HepG2 (cell line): ENCODE measurements around the gene NUP62. TPM values are rescaled to one million over a fixed set of nuclear protein-coding genes. Genes with fewer than 3 reads are reported as not detected.

ENCODE experiments used
- CREB1 ChIP-seq, 2 experiments: fragments of 450-650 bp in 1 of 2; IDR thresholded peaks; 2 replicates each; pipeline ENCODE4 v1.6.1; 2016 to 2017; ENCODE audit warnings: control low read depth in 1 of 2, mild to moderate bottlenecking in 1 of 2, missing compliant biosample characterization in 1 of 2, missing genetic modification characterization in 1 of 2
- DPF2 ChIP-seq: sonication (generic); formaldehyde crosslinking; IDR thresholded peaks from 2 replicates; pipeline ENCODE4 v1.4.0; 2020; ENCODE audit warnings: mild to moderate bottlenecking, low read depth, missing genetic modification reagents, borderline replicate concordance
- FOXP1 ChIP-seq, 2 experiments: fragments of 450-650 bp in 1 of 2; IDR thresholded peaks; 2 replicates each; pipeline ENCODE4 v1.6.1; 2017 to 2018; ENCODE audit warnings: antibody characterized with exemption in 1 of 2
- GZF1 ChIP-seq: sonication (generic); formaldehyde crosslinking; IDR thresholded peaks from 2 replicates; pipeline ENCODE4 v1.5.1; 2020; ENCODE audit warnings: mild to moderate bottlenecking, missing genetic modification reagents
- MTF2 ChIP-seq: sonication (generic); formaldehyde crosslinking; IDR thresholded peaks from 2 replicates; pipeline ENCODE4 v1.5.0; 2020; ENCODE audit warnings: missing genetic modification reagents, borderline replicate concordance
- NCOA5 ChIP-seq: sonication (generic); formaldehyde crosslinking; IDR thresholded peaks from 2 replicates; pipeline ENCODE4 v1.4.0; 2020; ENCODE audit warnings: missing genetic modification reagents
- NFE2 ChIP-seq: sonication (generic); formaldehyde crosslinking; IDR thresholded peaks from 2 replicates; pipeline ENCODE4 v1.4.0; 2020; ENCODE audit warnings: missing genetic modification reagents
- NFE2L1 ChIP-seq: sonication (generic); formaldehyde crosslinking; IDR thresholded peaks from 2 replicates; pipeline ENCODE4 v1.4.0; 2020; ENCODE audit warnings: missing genetic modification reagents, mild to moderate bottlenecking, borderline replicate concordance
- PAX8 ChIP-seq: sonication (generic); formaldehyde crosslinking; IDR thresholded peaks from 2 replicates; pipeline ENCODE4 v1.8.0; 2022; ENCODE audit warnings: mild to moderate bottlenecking, missing genetic modification reagents, borderline replicate concordance
- POLR2AphosphoS2 ChIP-seq: IDR thresholded peaks from 2 replicates; pipeline ENCODE4 v1.6.1; 2011; ENCODE audit warnings: low read depth, low read length, improper control_type of control experiment
- PTBP1 ChIP-seq: fragments of 200-400 bp; formaldehyde crosslinking; IDR thresholded peaks from 2 replicates; pipeline ENCODE4 v1.6.1; 2018; ENCODE audit warnings: low read length, low read depth; ENCODE audit not compliant: poor library complexity, severe bottlenecking
- RBM39 ChIP-seq: fragments of 200-400 bp; formaldehyde crosslinking; IDR thresholded peaks from one replicate; pipeline ENCODE4 v1.6.1; 2018; ENCODE audit warnings: antibody characterized with exemption, mild to moderate bottlenecking, low read depth, low read length; ENCODE audit not compliant: poor library complexity, severe bottlenecking
- SMAD9 ChIP-seq: sonication (generic); formaldehyde crosslinking; IDR thresholded peaks from 2 replicates; pipeline ENCODE4 v1.5.1; 2020; ENCODE audit warnings: mild to moderate bottlenecking, missing genetic modification reagents
- TOPORS ChIP-seq: sonication (generic); formaldehyde crosslinking; IDR thresholded peaks from 2 replicates; pipeline ENCODE4 v1.8.0; 2023; ENCODE audit warnings: mild to moderate bottlenecking, missing genetic modification reagents
- ZNF180 ChIP-seq: sonication (generic); formaldehyde crosslinking; IDR thresholded peaks from 2 replicates; pipeline ENCODE4 v1.4.0; 2020; ENCODE audit warnings: low read depth, missing genetic modification reagents, borderline replicate concordance
- ZNF20 ChIP-seq: sonication (generic); formaldehyde crosslinking; IDR thresholded peaks from 2 replicates; pipeline ENCODE4 v1.4.0; 2020; ENCODE audit warnings: mild to moderate bottlenecking, moderate library complexity, missing genetic modification reagents
- ZNF547 ChIP-seq: sonication (generic); formaldehyde crosslinking; IDR thresholded peaks from 2 replicates; pipeline ENCODE4 v1.5.1; 2020; ENCODE audit warnings: mild to moderate bottlenecking, missing genetic modification reagents
- ZNF773 ChIP-seq: sonication (generic); formaldehyde crosslinking; IDR thresholded peaks from 2 replicates; pipeline ENCODE4 v1.4.0; 2020; ENCODE audit warnings: missing genetic modification reagents, borderline replicate concordance
- polyA plus RNA-seq, 8 experiments: library from polyadenylated mRNA; depleted of rRNA in 3 of 8; stranded (reverse) in 7 of 8; unstranded in 1 of 8; fragments of >200 nt; fragmentation: Illumina TruSeq in 4 of 8; extraction: Trizol in 4 of 8; gene quantifications; 2 replicates each; pipeline versions ENCODE4 v1.2.1 to v1.2.3, GENCODE V29; 2011 to 2016; ENCODE audit warnings: low read depth in 4 of 8, missing spikeins in 1 of 8, mixed read lengths in 1 of 8; ENCODE audit not compliant: insufficient read depth in 1 of 8
- total RNA-seq, 5 experiments: library from RNA; depleted of rRNA; stranded (reverse); fragments of >200 nt; fragmentation: Illumina TruSeq; extraction: Trizol; gene quantifications; 2 replicates each; pipeline ENCODE4 v1.2.3, GENCODE V29; 2016; ENCODE audit warnings: low read depth in 1 of 5
- TF ChIP-seq, protein P1 (sequence below): IDR thresholded peaks from 2 replicates; pipeline ENCODE4 v1.6.1; 2016; ENCODE audit warnings: missing compliant biosample characterization, missing genetic modification reagents, borderline replicate concordance
- TF ChIP-seq, protein P2 (sequence below): sonication (generic); formaldehyde crosslinking; IDR thresholded peaks from 2 replicates; pipeline ENCODE4 v1.9.0; 2021; ENCODE audit warnings: missing genetic modification reagents, borderline replicate concordance
- TF ChIP-seq, protein P3 (sequence below): sonication (generic); formaldehyde crosslinking; conservative IDR thresholded peaks from 2 replicates; pipeline ENCODE4 v1.4.0; 2020; ENCODE audit warnings: missing genetic modification reagents
- TF ChIP-seq, protein P4 (sequence below): sonication (generic); formaldehyde crosslinking; IDR thresholded peaks from 2 replicates; pipeline ENCODE4 v1.8.1; 2023; ENCODE audit warnings: mild to moderate bottlenecking, moderate library complexity, missing genetic modification reagents

Gene NUP62
- total and polyA plus RNA-seq, 2 of the 13 experiments (the other 11 are each of a cell fraction or from before 2014, with no cell fraction given), result 16.5 to 41.5 TPM

DNA sequence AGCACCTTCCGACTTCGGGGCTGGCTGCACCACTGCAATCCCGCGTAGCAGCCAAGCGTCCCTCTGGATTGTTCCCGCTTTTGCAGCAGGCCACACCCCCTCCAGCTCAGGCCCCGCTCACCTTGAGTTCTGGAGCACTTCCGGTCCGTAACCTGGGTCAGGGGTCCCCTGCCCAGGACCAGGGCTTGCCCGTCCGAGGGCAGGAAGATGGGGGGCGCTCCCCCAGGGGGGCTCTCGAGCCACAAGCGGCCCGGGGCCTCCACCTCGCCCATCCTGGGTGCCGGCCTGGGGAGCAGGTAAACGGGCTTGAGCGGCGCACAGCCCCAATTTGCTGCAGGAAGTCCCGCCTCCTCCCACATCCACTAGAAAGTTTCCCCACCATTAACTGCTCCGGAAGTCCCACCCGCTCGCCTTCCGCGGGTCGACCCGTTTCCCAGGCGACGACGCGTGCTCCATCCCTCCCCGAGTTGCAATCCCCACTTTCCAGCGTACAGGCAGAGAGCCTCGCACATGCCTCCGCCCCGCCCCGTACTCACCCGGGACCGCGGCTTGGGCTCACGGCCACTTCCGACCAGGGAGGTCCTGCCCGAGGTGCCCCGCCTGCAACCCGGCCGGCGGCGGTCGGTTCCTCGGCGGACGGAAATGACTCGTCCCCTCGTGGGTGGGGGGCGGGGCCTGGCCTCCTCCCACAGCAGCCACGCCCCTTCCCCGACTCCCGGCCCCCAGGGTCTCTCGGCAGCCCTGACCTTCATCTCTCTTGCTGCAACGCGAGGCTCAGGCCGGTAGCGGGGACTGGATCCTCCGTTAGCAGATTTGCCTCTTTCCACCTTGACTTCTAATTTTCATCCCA, 62.1 kb downstream of the NUP62 start, which contains the start of gene PNKP (continued):
- no peak for TF ChIP-seq ZNF20 (CRISPR knock-in tag)
- TF ChIP-seq ZNF547 (CRISPR knock-in tag), result peak; percentile 80
- TF ChIP-seq NFE2L1, result no peak
- no peak for TF ChIP-seq DPF2 (CRISPR knock-in tag)
- TF ChIP-seq POLR2AphosphoS2, result no peak
- peak; percentile 80 for TF ChIP-seq CREB1 (IDR thresholded peaks at IDR 0.05)
- peak; percentile 91 for TF ChIP-seq CREB1 (CRISPR knock-in tag; IDR thresholded peaks at IDR 0.05)
- TF ChIP-seq, protein P1, sequence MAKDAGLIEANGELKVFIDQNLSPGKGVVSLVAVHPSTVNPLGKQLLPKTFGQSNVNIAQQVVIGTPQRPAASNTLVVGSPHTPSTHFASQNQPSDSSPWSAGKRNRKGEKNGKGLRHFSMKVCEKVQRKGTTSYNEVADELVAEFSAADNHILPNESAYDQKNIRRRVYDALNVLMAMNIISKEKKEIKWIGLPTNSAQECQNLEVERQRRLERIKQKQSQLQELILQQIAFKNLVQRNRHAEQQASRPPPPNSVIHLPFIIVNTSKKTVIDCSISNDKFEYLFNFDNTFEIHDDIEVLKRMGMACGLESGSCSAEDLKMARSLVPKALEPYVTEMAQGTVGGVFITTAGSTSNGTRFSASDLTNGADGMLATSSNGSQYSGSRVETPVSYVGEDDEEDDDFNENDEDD (CRISPR knock-in tag), result peak; percentile 80; the same call in 1 of the 2 replicates
- TF ChIP-seq PAX8, result 0 out of 2 replicates have a peak, but pooled peaks have one; percentile 14
- TF ChIP-seq GZF1 (CRISPR knock-in tag), result 0 out of 2 replicates have a peak, but pooled peaks have one; percentile 10
- TF ChIP-seq, protein P2, sequence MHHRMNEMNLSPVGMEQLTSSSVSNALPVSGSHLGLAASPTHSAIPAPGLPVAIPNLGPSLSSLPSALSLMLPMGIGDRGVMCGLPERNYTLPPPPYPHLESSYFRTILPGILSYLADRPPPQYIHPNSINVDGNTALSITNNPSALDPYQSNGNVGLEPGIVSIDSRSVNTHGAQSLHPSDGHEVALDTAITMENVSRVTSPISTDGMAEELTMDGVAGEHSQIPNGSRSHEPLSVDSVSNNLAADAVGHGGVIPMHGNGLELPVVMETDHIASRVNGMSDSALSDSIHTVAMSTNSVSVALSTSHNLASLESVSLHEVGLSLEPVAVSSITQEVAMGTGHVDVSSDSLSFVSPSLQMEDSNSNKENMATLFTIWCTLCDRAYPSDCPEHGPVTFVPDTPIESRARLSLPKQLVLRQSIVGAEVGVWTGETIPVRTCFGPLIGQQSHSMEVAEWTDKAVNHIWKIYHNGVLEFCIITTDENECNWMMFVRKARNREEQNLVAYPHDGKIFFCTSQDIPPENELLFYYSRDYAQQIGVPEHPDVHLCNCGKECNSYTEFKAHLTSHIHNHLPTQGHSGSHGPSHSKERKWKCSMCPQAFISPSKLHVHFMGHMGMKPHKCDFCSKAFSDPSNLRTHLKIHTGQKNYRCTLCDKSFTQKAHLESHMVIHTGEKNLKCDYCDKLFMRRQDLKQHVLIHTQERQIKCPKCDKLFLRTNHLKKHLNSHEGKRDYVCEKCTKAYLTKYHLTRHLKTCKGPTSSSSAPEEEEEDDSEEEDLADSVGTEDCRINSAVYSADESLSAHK (CRISPR knock-in tag), result no peak
- TF ChIP-seq, protein P3, sequence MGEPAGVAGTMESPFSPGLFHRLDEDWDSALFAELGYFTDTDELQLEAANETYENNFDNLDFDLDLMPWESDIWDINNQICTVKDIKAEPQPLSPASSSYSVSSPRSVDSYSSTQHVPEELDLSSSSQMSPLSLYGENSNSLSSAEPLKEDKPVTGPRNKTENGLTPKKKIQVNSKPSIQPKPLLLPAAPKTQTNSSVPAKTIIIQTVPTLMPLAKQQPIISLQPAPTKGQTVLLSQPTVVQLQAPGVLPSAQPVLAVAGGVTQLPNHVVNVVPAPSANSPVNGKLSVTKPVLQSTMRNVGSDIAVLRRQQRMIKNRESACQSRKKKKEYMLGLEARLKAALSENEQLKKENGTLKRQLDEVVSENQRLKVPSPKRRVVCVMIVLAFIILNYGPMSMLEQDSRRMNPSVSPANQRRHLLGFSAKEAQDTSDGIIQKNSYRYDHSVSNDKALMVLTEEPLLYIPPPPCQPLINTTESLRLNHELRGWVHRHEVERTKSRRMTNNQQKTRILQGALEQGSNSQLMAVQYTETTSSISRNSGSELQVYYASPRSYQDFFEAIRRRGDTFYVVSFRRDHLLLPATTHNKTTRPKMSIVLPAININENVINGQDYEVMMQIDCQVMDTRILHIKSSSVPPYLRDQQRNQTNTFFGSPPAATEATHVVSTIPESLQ (CRISPR knock-in tag), result no peak
- TF ChIP-seq TOPORS (CRISPR knock-in tag), result 0 out of 2 replicates have a peak, but pooled peaks have one; percentile 9
- no peak; the same call in 1 of the 2 replicates for TF ChIP-seq ZNF773
- TF ChIP-seq NCOA5 (CRISPR knock-in tag), result no peak
- 0 out of 2 replicates have a peak, but pooled peaks have one; percentile 20 for TF ChIP-seq SMAD9
- no peak; the same call in 1 of the 2 replicates for TF ChIP-seq MTF2
- TF ChIP-seq NFE2 (CRISPR knock-in tag), result no peak
- TF ChIP-seq RBM39, result peak; percentile 49
- TF ChIP-seq FOXP1 (IDR thresholded peaks at IDR 0.05), result no peak
- TF ChIP-seq FOXP1 (CRISPR knock-in tag; IDR thresholded peaks at IDR 0.05), result no peak
- TF ChIP-seq, protein P4, sequence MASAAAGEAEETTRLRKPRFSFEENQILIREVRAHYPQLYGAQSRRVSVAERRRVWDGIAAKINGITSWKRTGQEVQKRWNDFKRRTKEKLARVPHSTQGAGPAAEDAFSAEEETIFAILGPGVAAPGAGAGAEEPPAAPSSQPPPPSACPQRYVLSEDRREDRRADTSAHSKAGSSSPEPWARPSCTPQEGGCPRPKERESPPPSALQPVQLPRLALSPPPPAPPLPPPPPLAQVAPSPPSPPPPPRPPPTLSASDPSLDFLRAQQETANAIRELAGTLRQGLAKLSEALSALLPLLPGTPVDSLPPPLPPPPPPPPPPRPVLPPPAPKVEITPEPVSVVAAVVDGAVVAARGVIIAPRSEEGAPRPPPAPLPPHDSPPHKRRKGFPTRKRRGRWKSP (CRISPR knock-in tag), result peak; percentile 53
- peak; percentile 22 for TF ChIP-seq PTBP1
- no peak for TF ChIP-seq ZNF180
